Heart right ventricle (tissue), 16 donors: Measurements from ENCODE around the gene PRRT1B. TPM values are rescaled to one million over a fixed set of nuclear protein-coding genes. Genes with fewer than 3 reads are reported as not detected.
A peak's percentile ranks its signal among the peaks of the same experiment; 100 is the strongest.

Source experiments
- ATAC-seq, 8 donors: fragments of 200-7000 bp; cut with Tn5 transposase; one replicate each; pipeline ENCODE4 v1.9.1; 2020; ENCODE audit warnings: mild to moderate bottlenecking in 8 of 8, moderate library complexity in 8 of 8, moderate number of reproducible peaks in 1 of 8
- DNase-seq, 2 donors: peaks; one replicate each; pipeline ENCODE4 v3.0.0-alpha.2; 2020
- H3K27ac ChIP-seq, 10 donors: fragments of 200-600 bp; sonication (generic) in 2 of 10; one replicate each; pipeline versions ENCODE4 v1.5.0 to v1.8.0; 2020 to 2022; ENCODE audit warnings: mild to moderate bottlenecking in 3 of 10
- H3K27me3 ChIP-seq, 7 donors: fragments of 200-600 bp; one replicate each; pipeline ENCODE4 v1.8.0; 2021 to 2022; ENCODE audit warnings: mild to moderate bottlenecking in 2 of 7
- H3K36me3 ChIP-seq, 9 donors: fragments of 200-600 bp; sonication (generic) in 1 of 9; one replicate each; pipeline versions ENCODE4 v1.5.0 to v1.8.0; 2020 to 2022; ENCODE audit warnings: mild to moderate bottlenecking in 2 of 9
- H3K4me1 ChIP-seq, 9 donors: fragments of 200-600 bp; sonication (generic) in 1 of 9; one replicate each; pipeline versions ENCODE4 v1.5.0 to v1.8.0; 2020 to 2022; ENCODE audit warnings: mild to moderate bottlenecking in 4 of 9
- H3K4me3 ChIP-seq, 10 donors: fragments of 200-600 bp; sonication (generic) in 2 of 10; one replicate each; pipeline versions ENCODE4 v1.5.0 to v1.8.0; 2020 to 2022; ENCODE audit warnings: mild to moderate bottlenecking in 7 of 10, moderate library complexity in 2 of 10
- H3K9me3 ChIP-seq, 11 donors: fragments of 200-600 bp in 10 of 11; sonication (generic) in 2 of 11; one replicate each; pipeline versions ENCODE4 v1.5.0 to v1.8.0; 2013 to 2022; ENCODE audit warnings: mild to moderate bottlenecking in 2 of 11, control low read depth in 1 of 11, moderate library complexity in 1 of 11
- CTCF ChIP-seq, 9 donors: fragments of 200-600 bp; sonication (generic) in 2 of 9; IDR thresholded peaks; one replicate each; pipeline versions ENCODE4 v1.5.0 to v1.8.0; 2021 to 2022; ENCODE audit warnings: antibody characterized with exemption in 9 of 9, mild to moderate bottlenecking in 5 of 9, moderate library complexity in 1 of 9
- WGBS, 2 donors: extraction: QIAGEN DNeasy Blood & Tissue Kit; methylation state at CpG; one replicate each; pipeline ENCODE4 v1.1.7; 2013; ENCODE audit warnings: inconsistent platforms in 1 of 2; 5-methylcytosine and 5-hydroxymethylcytosine counted together
- intact Hi-C, 10 donors: fragments of 100-400 bp; cut with DNase I; formaldehyde crosslinking; loops; one replicate each; pipeline versions ENCODE4 v1.11.1 to v1.14.2; 2022
- polyA plus RNA-seq, 2 donors: library from polyadenylated mRNA; stranded (reverse); fragments of 200-250 nt; gene quantifications; one replicate each; pipeline ENCODE4 v1.2.3, GENCODE V29; 2013
- total RNA-seq, 10 donors: library from RNA; stranded (reverse); fragmentation: NEBNext Ultra II Directional in 3 of 10; extraction: Animal tissue kit (Norgen Biotek cat#: 25700) in 3 of 10; gene quantifications; one replicate each; pipeline versions ENCODE4 v1.2.1 to v1.2.4, GENCODE V29; 2021 to 2023
- donor health status: Arrhythmogenic right ventricular cardiomyopathy.
- donor health status: ischemic (EF 13 %, LVEDD 7.1; RV severe dilation, severe dysfunction).
- donor health status: healthy with polysubstance abuse.
- donor health status: DM: no; HTN: yes; CAD: no.
- donor health status: DM: no; HTN: no; CAD: no.
- donor health status: ischemic (EF 25% LVEDD 6.9; RV normal size, moderate dysfunction).
- donor health status: ischemic (EF 25% LVEDD 5.7; RV mildly dilated, moderate dysfunction).
- donor health status: healthy.
- donor health status: DM: yes; HTN: yes; CAD: no.
- donor health status: Ischemic cardiomyopathy.
- donor health status: ischemic (EF 35%, LVEDD 5.7; RV mildly dilated, moderate dysfunction).
- donor health status: nonischemic (EF 11% LVEDD 7.7; RV severe dilation, severe dysfunction).
- donor health status: DM: yes; HTN: yes; CAD: no.
- donor health status: PGD.
- donor health status: ischemic (EF 29% LVEDD 5.4; RV normal size, mild dysfunction).
- donor health status: nonischemic (EF 23%, LVEDD 6.1; RV moderate dilation, normal function).

The PRRT1B gene
- total and polyA plus RNA-seq, 12 donors: not detected

- Histone ChIP-seq H3K36me3 (peaks cover 0 to 93% (median 10%) of the 10 kb centered on the region in 9 donors), H3K9me3 (no peaks in the 10 kb centered on the region), H3K4me1 (peaks cover 29 to 98% (median 73%) of the 10 kb centered on the region in 9 donors), H3K27me3 (no peaks in the 10 kb centered on the region), H3K27ac (peak overlapping the region; percentile 26 to 93 (median 88)), H3K4me3 (peak overlapping the region in 7 of 10 donors; percentile 2 to 18 (median 18))
- intact Hi-C loops: loop anchor here in 3 of 10 donors (5.0 kb wide), 2 partner anchors 129 to 134 kb away; partner anchors contain the start of gene RAPGEF1 (in 1 of the 3)
- DNase-seq (peak; percentile 59 to 86), ATAC-seq (peak; percentile 73 to 85 (median 78))
- 14 to 23% methylated on average over 12 of the region's 12 CpGs for WGBS, 2 donors
- TF ChIP-seq CTCF (IDR thresholded peaks at IDR 0.05): no peak
Measured at GRCh38 chr9:131608493-131609037, 63.2 kb downstream of the PRRT1B start.

Other genes starting within 250 kb of the PRRT1B start
- gene PRRC2B, start 151.4 kb upstream of the PRRT1B start, total RNA-seq: 100 to 1,000 TPM; 107 to 153 (median 132) TPM
- gene PRRC2B, start 151.4 kb upstream of the PRRT1B start, polyA plus RNA-seq: 10 to 100 TPM; 26.4 to 77.1 TPM
- gene POMT1, start 42.6 kb upstream of the PRRT1B start, total RNA-seq: 10 to 100 TPM; 17.0 to 27.6 (median 21.2) TPM
- gene POMT1, start 42.6 kb upstream of the PRRT1B start, polyA plus RNA-seq: 10 to 100 TPM; 20.6 to 34.1 TPM
- gene UCK1, start 14.3 kb upstream of the PRRT1B start, total RNA-seq: 10 to 100 TPM; 16.6 to 29.5 (median 22.5) TPM
- gene UCK1, start 14.3 kb upstream of the PRRT1B start, polyA plus RNA-seq: 10 to 100 TPM; 27.7 to 32.7 TPM
- gene RAPGEF1, start 194.6 kb downstream of the PRRT1B start, total RNA-seq: 100 to 1,000 TPM in 7 of 10 donors, 10 to 100 TPM in 3; 84.0 to 135 (median 120) TPM
- gene RAPGEF1, start 194.6 kb downstream of the PRRT1B start, polyA plus RNA-seq: 10 to 100 TPM; 39.6 to 39.9 TPM